ENCODE results near the gene TBC1D16. TPM values are rescaled to one million over a fixed set of nuclear protein-coding genes. Genes with fewer than 3 reads are reported as not detected.

TBC1D16 gene
- total RNA-seq, 1 experiment from 2014 or later, result 55.4 TPM

- intact Hi-C loops (cut with micrococcal nuclease; ENCODE audit: unreplicated experiment), result loop anchor here (1.0 to 5.0 kb wide), 8 partner anchors 9 to 174 kb away; partner anchors contain the start of gene CBX8
- no peak for TF ChIP-seq CTCF (IDR thresholded peaks at IDR 0.05; ENCODE audit: insufficient read depth in 1 of 2, low read depth in 1 of 2, low read length in 1 of 2, severe bottlenecking in 1 of 2, unreplicated experiment in 1 of 2)
- Histone ChIP-seq H3K9me3 (no peaks in the 10 kb centered on the region), H3K27me3 (replicated peaks; ENCODE audit: control insufficient read depth, insufficient read depth, low read length) (no peaks in the 10 kb centered on the region), H3K4me3 (ENCODE audit: low read depth, low read length) (no peak overlapping the region), H3K36me3 (ENCODE audit: control insufficient read depth, insufficient read depth, low read length) (no peaks in the 10 kb centered on the region), H3K4me1 (peaks cover 47% of the 10 kb centered on the region)
- Mint-ChIP-seq H3K36me3 (ENCODE audit: insufficient read depth, unreplicated experiment) (no peaks in the 10 kb centered on the region), H3K4me1 (ENCODE audit: low read depth, unreplicated experiment) (peaks cover 22% of the 10 kb centered on the region), H3K27me3 (ENCODE audit: insufficient read depth, unreplicated experiment) (no peaks in the 10 kb centered on the region), H3K9me3 (ENCODE audit: unreplicated experiment) (no peaks in the 10 kb centered on the region), H3K27ac (ENCODE audit: unreplicated experiment) (peak overlapping the region; percentile 98), H3K4me3 (ENCODE audit: unreplicated experiment) (peak overlapping the region; percentile 52)
- POLR2A ChIA-PET, result interaction anchor here (1.5 to 3.8 kb wide), 6 partner anchors 9 to 116 kb away, joined by 5 to 174 read pairs (median 18); partner anchors contain the start of gene CBX4
- BruUV-seq (replicated peaks), result TSS peak; percentile 98
- no peak for DNase-seq
- CTCF ChIA-PET, result interaction anchor here (0.6 to 3.2 kb wide), 10 partner anchors 9 to 113 kb away, joined by 3 to 87 read pairs (median 8); partner anchors contain the start of gene CBX4
Measured at GRCh38 chr17:79916991-79917901, 118.4 kb downstream of the TBC1D16 start.

GRCh38 chr17:79916506-79916905 lies 119.2 kb downstream of the TBC1D16 start:
- Mint-ChIP-seq H3K36me3 (ENCODE audit: insufficient read depth, unreplicated experiment) (no peaks in the 10 kb centered on the region), H3K4me3 (ENCODE audit: unreplicated experiment) (peak overlapping the region; percentile 52), H3K4me1 (ENCODE audit: low read depth, unreplicated experiment) (peaks cover 22% of the 10 kb centered on the region), H3K27ac (ENCODE audit: unreplicated experiment) (peak overlapping the region; percentile 98), H3K27me3 (ENCODE audit: insufficient read depth, unreplicated experiment) (no peaks in the 10 kb centered on the region), H3K9me3 (ENCODE audit: unreplicated experiment) (no peaks in the 10 kb centered on the region)
- Histone ChIP-seq H3K36me3 (ENCODE audit: control insufficient read depth, insufficient read depth, low read length) (no peaks in the 10 kb centered on the region), H3K27me3 (replicated peaks; ENCODE audit: control insufficient read depth, insufficient read depth, low read length) (no peaks in the 10 kb centered on the region), H3K4me3 (ENCODE audit: low read depth, low read length) (no peak overlapping the region), H3K9me3 (no peaks in the 10 kb centered on the region), H3K4me1 (peaks cover 55% of the 10 kb centered on the region)
- POLR2A ChIA-PET, result interaction anchor here (1.0 to 3.8 kb wide), 11 partner anchors 10 to 120 kb away, joined by 4 to 174 read pairs (median 7); partner anchors contain the start of genes CBX4 and CBX8
- TF ChIP-seq CTCF (IDR thresholded peaks at IDR 0.05; ENCODE audit: insufficient read depth in 1 of 2, low read depth in 1 of 2, low read length in 1 of 2, severe bottlenecking in 1 of 2, unreplicated experiment in 1 of 2), result no peak
- CTCF ChIA-PET, result interaction anchor here (0.6 to 3.2 kb wide), 19 partner anchors 10 to 194 kb away, joined by 3 to 87 read pairs (median 5); partner anchors contain the start of genes CBX4 and CBX8
- DNase-seq, result peak; percentile 76 to 77
- no TSS peak for BruUV-seq (replicated peaks)
- intact Hi-C loops (cut with micrococcal nuclease; ENCODE audit: unreplicated experiment), result loop anchor here (1.0 to 5.0 kb wide), 8 partner anchors 10 to 173 kb away; partner anchors contain the start of gene CBX8

GRCh38 chr17:79915850-79916430 lies 119.7 kb downstream of the TBC1D16 start:
- no TSS peak for BruUV-seq (replicated peaks)
- no peak overlapping the region for H3K4me3 ChIP-seq (ENCODE audit: low read depth, low read length)
- Mint-ChIP-seq H3K4me1 (ENCODE audit: low read depth, unreplicated experiment) (peaks cover 22% of the 10 kb centered on the region), H3K9me3 (ENCODE audit: unreplicated experiment) (no peaks in the 10 kb centered on the region), H3K36me3 (ENCODE audit: insufficient read depth, unreplicated experiment) (no peaks in the 10 kb centered on the region), H3K27me3 (ENCODE audit: insufficient read depth, unreplicated experiment) (no peaks in the 10 kb centered on the region), H3K4me3 (ENCODE audit: unreplicated experiment) (peak overlapping the region; percentile 52), H3K27ac (ENCODE audit: unreplicated experiment) (peak overlapping the region; percentile 98)
- H3K36me3 ChIP-seq (ENCODE audit: control insufficient read depth, insufficient read depth, low read length), result no peaks in the 10 kb centered on the region
- H3K9me3 ChIP-seq, result no peaks in the 10 kb centered on the region
- H3K27me3 ChIP-seq (replicated peaks; ENCODE audit: control insufficient read depth, insufficient read depth, low read length), result no peaks in the 10 kb centered on the region
- intact Hi-C loops (cut with micrococcal nuclease; ENCODE audit: unreplicated experiment), result loop anchor here (1.0 to 5.0 kb wide), 8 partner anchors 10 to 173 kb away; partner anchors contain the start of gene CBX8
- ChIA-PET CTCF (interaction anchor here (0.5 to 3.2 kb wide), 23 partner anchors 10 to 898 kb away, joined by 3 to 87 read pairs (median 5); partner anchors contain the start of genes CBX4, CBX8 and GAA), POLR2A (interaction anchor here (0.6 to 3.8 kb wide), 13 partner anchors 10 to 194 kb away, joined by 3 to 174 read pairs (median 7); partner anchors contain the start of genes CBX4 and CBX8)
- DNase-seq, result peak; percentile 99
- H3K4me1 ChIP-seq, result peaks cover 61% of the 10 kb centered on the region
- TF ChIP-seq CTCF (IDR thresholded peaks at IDR 0.05; ENCODE audit: insufficient read depth in 1 of 2, low read depth in 1 of 2, low read length in 1 of 2, severe bottlenecking in 1 of 2, unreplicated experiment in 1 of 2), result peak; percentile 36 to 66
